Right ventricle myocardium superior (tissue), 1 donor: ENCODE data around the gene MICAL1. TPM values are rescaled to one million over a fixed set of nuclear protein-coding genes. Genes with fewer than 3 reads are reported as not detected.
A peak's percentile ranks its signal among the peaks of the same experiment; 100 is the strongest.
"Not testable (repeated sequence)": the region's sequence is repeated elsewhere in the genome, so short reads cannot be mapped to it uniquely, and the experiment has no call there.

Source experiments
- ATAC-seq: fragments of 200-7000 bp; cut with Tn5 transposase; one replicate; pipeline ENCODE4 v1.9.1; 2020; ENCODE audit warnings: mild to moderate bottlenecking; ENCODE audit not compliant: poor library complexity
- DNase-seq: peaks from one replicate; pipeline ENCODE4 v3.0.0-alpha.2; 2020
- intact Hi-C: fragments of 100-400 bp; cut with DNase I; formaldehyde crosslinking; loops from one replicate; pipeline ENCODE4 v1.11.2; 2022
- total RNA-seq: library from RNA; stranded (reverse); fragmentation: NEBNext Ultra II Directional; extraction: Animal tissue kit (Norgen Biotek cat#: 25700); gene quantifications from one replicate; pipeline ENCODE4 v1.2.1, GENCODE V29; 2021
- donor health status: DM: no; HTN: yes; CAD: no; lungs with severe emphysema.

Gene MICAL1
- total RNA-seq, 1 donor from 2014 or later = 5.0 TPM

GRCh38 chr6:109478841-109479624 lies 23.5 kb upstream of the MICAL1 start:
- intact Hi-C loops = no loop called here
- ATAC-seq (no peak), DNase-seq (no peak)

GRCh38 chr6:109478222-109478805 lies 22.7 kb upstream of the MICAL1 start:
- DNase-seq (no peak), ATAC-seq (no peak)
- intact Hi-C loops = no loop called here

GRCh38 chr6:109477725-109478124 lies 22.2 kb upstream of the MICAL1 start:
- ATAC-seq = no peak
- no peak for DNase-seq
- intact Hi-C loops = no loop called here

GRCh38 chr6:109477184-109477583 lies 21.6 kb upstream of the MICAL1 start:
- intact Hi-C loops = no loop called here
- ATAC-seq (no peak), DNase-seq (no peak)

GRCh38 chr6:109475625-109476024 lies 20.1 kb upstream of the MICAL1 start:
- DNase-seq (no peak), ATAC-seq (no peak)

GRCh38 chr6:109474995-109475394 lies 19.4 kb upstream of the MICAL1 start:
- no peak for ATAC-seq
- DNase-seq = no peak
- intact Hi-C loops = no loop called here

More at GRCh38 chr6:109475625-109476024, 20.1 kb upstream of the MICAL1 start:
- intact Hi-C loops = no loop called here

- intact Hi-C loops = no loop called here
- DNase-seq = no peak
- ATAC-seq = no peak
These were observed 17.5 kb upstream of the MICAL1 start for GRCh38 chr6:109473120-109473519.

- DNase-seq (no peak), ATAC-seq (no peak)
- intact Hi-C loops = no loop called here
These were observed 16.8 kb upstream of the MICAL1 start for GRCh38 chr6:109472132-109472995.

GRCh38 chr6:109471105-109471810 lies 15.7 kb upstream of the MICAL1 start:
- intact Hi-C loops = no loop called here
- DNase-seq (no peak), ATAC-seq (no peak)

GRCh38 chr6:109469591-109470189 lies 14.1 kb upstream of the MICAL1 start:
- no peak for ATAC-seq
- no peak for DNase-seq
- intact Hi-C loops = no loop called here

- no peak for DNase-seq
- ATAC-seq = no peak
- intact Hi-C loops = no loop called here
These were observed 12.1 kb upstream of the MICAL1 start for GRCh38 chr6:109467696-109468095.

- intact Hi-C loops = no loop called here
- DNase-seq (no peak), ATAC-seq (peak; percentile 22)
These were observed 10.8 kb upstream of the MICAL1 start for GRCh38 chr6:109466212-109466923.

GRCh38 chr6:109465772-109466171 lies 10.2 kb upstream of the MICAL1 start:
- intact Hi-C loops = no loop called here
- DNase-seq = no peak
- peak; percentile 66 for ATAC-seq

GRCh38 chr6:109461733-109462526 lies 6.4 kb upstream of the MICAL1 start:
- no peak for ATAC-seq
- no peak for DNase-seq
- intact Hi-C loops = no loop called here

- ATAC-seq, DNase-seq, intact Hi-C loops: not testable (repeated sequence)
These were observed 5.6 kb upstream of the MICAL1 start for GRCh38 chr6:109461205-109461604.

GRCh38 chr6:109460161-109460829 lies 4.7 kb upstream of the MICAL1 start:
- intact Hi-C loops = no loop called here
- DNase-seq (no peak), ATAC-seq (no peak)
